Vagina (tissue), 2 donors: ENCODE results near the gene PSMD6.

Source experiments
- POLR2A ChIP-seq, 2 donors: fragments of 450-650 bp; IDR thresholded peaks; one replicate each; pipeline ENCODE4 v1.6.1; 2017; ENCODE audit warnings: antibody characterized with exemption in 2 of 2, mild to moderate bottlenecking in 2 of 2, moderate library complexity in 2 of 2
- POLR2AphosphoS5 ChIP-seq, 2 donors: sonication (generic); formaldehyde crosslinking; IDR thresholded peaks; one replicate each; pipeline ENCODE4 v1.9.0; 2017; ENCODE audit warnings: antibody characterized with exemption in 2 of 2, mild to moderate bottlenecking in 2 of 2, low read depth in 1 of 2; ENCODE audit not compliant: insufficient read depth in 1 of 2

DNA sequence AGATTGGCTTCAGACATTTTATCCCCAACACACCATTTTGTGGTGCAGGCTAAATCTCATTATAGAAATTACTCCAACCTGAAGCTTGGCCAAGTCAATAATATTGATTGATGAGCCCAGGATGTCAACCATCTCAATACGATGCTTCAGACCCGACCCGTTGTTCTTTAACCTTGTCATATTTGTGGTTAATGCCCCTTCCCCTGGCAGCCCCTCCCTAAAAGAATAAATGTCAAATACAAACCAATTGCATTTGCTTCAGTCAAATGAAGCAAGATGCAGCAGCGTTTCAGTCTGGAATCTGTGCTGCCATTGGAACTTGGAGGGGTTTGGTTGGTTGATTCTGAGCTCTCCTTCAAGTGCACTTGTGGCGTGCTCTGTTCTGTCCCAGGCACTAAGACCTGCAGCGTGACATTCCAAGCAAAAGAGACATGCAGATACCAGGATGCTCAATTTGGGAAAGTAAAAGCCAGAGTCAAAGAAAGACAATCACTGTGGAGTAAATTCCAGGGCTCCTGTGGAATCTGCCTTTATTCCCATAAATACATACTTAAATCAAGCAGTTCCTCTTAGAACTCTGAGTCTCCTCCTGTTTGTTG, 23.8 kb upstream of the PSMD6 start:
- no peak for TF ChIP-seq POLR2AphosphoS5 (IDR thresholded peaks at IDR 0.05; ENCODE audit: insufficient read depth in 1 of 2, low read depth in 1 of 2)
- no peak for TF ChIP-seq POLR2A (IDR thresholded peaks at IDR 0.05)
